T-helper 1 cell treated with Interleukin-12 subunit alpha and Interleukin-12 subunit beta and Interleukin-4 antibody, amounts not matched to agents 30 ng/mL and 1 ng/mL, for 36 hours (primary cell): ENCODE measurements around the gene PUM1. TPM values are rescaled to one million over a fixed set of nuclear protein-coding genes. Genes with fewer than 3 reads are reported as not detected.

Experiments used
- intact Hi-C: fragments of 100-400 bp; cut with micrococcal nuclease; formaldehyde crosslinking; loops from one replicate; pipeline ENCODE4 v1.15.1; 2024
- total RNA-seq: library from RNA; stranded (reverse); gene quantifications from 2 replicates; pipeline ENCODE4 v1.2.3, GENCODE V29; 2022

PUM1 gene
- total RNA-seq, 1 donor from 2014 or later, result 119 TPM

DNA sequence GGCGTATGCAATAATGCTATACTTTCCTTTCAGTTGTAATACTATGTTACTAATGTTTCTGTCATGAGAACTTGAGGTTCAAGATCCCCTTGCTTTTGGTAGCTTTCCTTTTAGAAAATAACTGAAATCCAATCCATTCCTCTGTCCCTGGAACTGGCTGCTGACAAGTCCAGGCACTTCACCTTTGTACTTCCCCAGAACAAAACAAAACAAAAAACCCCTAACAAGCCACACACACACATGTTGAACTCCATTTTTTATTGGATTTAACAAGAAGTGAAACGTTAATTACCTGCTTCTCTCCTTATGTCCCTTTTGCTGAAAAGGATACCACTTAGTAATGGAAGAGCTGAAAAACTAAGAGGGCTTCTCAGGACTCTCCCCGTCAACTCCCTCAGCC lies 130.9 kb downstream of the PUM1 start:
- intact Hi-C loops, result no loop called here

DNA sequence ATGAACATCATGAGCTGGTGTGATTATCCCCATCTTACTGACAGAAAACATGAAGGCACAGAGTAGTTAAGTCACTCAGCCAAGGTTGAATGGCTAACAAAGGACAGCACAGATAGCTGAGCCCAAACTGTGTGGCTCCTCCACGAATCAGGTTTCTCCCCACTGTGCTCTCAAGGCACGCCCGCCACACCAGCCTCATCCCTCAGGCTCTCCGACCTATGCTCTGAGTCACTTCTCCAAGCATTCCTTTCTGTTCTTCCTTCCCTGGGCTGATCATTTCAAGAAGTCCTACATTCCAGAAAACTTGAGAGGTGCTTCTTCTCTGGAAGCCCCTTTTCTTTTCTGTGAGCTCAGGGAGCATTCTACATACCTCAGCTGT lies 131.7 kb downstream of the PUM1 start:
- intact Hi-C loops, result no loop called here

GRCh38 chr1:30930631-30931173 lies 134.8 kb downstream of the PUM1 start:
- intact Hi-C loops, result no loop called here

DNA sequence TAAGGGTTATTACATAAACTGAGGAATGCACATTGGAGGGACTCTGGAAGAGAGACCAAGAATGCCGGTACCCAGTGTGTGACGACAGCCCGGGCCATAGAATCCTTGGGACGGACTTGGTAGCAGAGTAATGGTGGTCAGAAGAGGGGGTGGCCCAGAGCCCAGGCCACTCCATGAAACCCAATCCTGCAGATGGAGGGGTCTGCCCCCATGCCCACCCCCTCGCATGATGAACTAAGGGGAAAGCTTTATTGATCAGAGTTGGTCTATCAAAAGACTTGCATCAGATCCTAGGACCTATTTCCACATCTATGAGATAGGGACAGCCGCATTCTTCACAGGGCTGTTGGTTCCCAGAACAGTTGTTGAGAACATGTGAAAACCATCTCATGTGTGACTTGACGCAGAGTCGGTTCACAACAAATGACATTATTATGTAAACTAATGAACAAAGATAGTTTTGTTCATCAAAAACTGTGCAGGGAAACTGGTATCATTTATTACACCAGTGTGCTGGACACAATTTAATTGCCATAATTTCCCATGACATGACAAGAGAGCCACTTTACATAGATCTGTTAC lies 135.5 kb downstream of the PUM1 start:
- intact Hi-C loops, result loop anchor here (1.0 kb wide), 3 partner anchors 129 to 211 kb away; no protein-coding TSS in a partner anchor

- intact Hi-C loops, result loop anchor here (1.0 kb wide), 3 partner anchors 128 to 210 kb away; no protein-coding TSS in a partner anchor
Measured at GRCh38 chr1:30929135-30929889, 136.2 kb downstream of the PUM1 start.

GRCh38 chr1:30928789-30929134 lies 136.8 kb downstream of the PUM1 start:
- intact Hi-C loops, result loop anchor here (1.0 kb wide), 3 partner anchors 127 to 209 kb away; no protein-coding TSS in a partner anchor

DNA sequence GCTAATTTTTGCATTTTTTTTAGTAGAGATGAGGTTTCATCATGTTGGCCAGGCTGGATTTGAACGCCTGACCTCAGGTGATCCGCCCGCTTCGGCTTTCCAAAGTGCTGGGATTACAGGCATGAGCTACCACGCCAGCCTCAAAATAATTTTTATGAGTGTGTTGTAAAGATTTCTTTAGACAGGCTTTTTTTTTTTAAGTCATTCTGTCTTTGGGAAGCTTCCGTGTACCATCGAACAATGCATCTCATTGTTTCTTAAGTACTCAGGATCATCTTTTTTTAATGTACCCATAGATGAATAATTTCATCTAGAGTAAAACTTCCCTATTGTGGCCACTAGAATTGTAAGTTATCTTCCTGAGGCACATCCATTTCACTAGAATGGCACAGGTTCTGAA lies 137.3 kb downstream of the PUM1 start:
- intact Hi-C loops, result no loop called here

GRCh38 chr1:30927448-30927847 lies 138.1 kb downstream of the PUM1 start:
- intact Hi-C loops, result no loop called here

GRCh38 chr1:30923597-30923996 lies 141.9 kb downstream of the PUM1 start:
- intact Hi-C loops, result no loop called here

DNA sequence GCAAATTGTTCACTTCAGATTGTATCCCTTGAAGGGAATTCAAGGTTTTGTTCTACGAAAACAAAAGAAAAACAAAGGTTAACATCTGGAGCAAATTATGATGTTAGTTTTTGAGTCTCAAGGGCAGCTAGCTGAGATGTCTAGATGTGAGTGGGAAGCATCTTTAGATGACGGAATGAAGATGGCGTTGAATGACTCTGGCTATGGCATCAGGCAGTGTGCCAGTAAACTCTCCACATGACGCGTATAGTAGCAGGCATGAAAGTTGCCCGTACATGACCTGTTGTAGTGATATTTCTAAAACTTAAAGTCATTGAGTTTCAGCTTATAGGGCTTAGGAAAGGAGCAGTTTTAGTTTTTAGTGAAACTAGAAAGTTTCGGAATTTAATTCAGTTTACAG lies 144.7 kb downstream of the PUM1 start:
- intact Hi-C loops, result no loop called here

- intact Hi-C loops, result no loop called here
Measured at GRCh38 chr1:30919025-30919881, 146.3 kb downstream of the PUM1 start.

GRCh38 chr1:30916296-30916695 lies 149.2 kb downstream of the PUM1 start:
- intact Hi-C loops, result no loop called here

GRCh38 chr1:30915491-30916230 lies 149.9 kb downstream of the PUM1 start:
- intact Hi-C loops, result no loop called here

GRCh38 chr1:30914931-30915330 lies 150.6 kb downstream of the PUM1 start:
- intact Hi-C loops, result no loop called here

DNA sequence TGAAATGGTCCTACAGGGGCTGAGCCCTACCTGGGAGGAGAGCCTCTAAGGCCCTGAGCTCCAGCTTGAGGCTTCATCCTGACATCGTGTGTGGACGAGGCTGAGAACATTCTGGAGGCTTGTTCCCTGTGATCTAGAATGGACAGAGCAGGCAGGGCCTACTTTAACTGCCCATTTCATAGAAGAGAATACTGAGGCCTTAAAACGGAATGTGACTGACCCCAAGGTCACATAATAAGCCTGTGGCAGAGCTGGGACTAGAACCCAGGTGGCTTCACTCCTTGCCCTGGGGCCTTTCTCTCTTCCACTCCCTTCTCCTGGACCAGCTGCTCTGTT lies 151.0 kb downstream of the PUM1 start:
- intact Hi-C loops, result no loop called here

GRCh38 chr1:30912913-30913652 lies 152.4 kb downstream of the PUM1 start:
- intact Hi-C loops, result no loop called here

- intact Hi-C loops, result no loop called here
Measured at GRCh38 chr1:30912224-30912623, 153.3 kb downstream of the PUM1 start.

GRCh38 chr1:30911059-30911954 lies 154.2 kb downstream of the PUM1 start:
- intact Hi-C loops, result loop anchor here (1.0 kb wide), 3 partner anchors 110 to 192 kb away; no protein-coding TSS in a partner anchor

DNA sequence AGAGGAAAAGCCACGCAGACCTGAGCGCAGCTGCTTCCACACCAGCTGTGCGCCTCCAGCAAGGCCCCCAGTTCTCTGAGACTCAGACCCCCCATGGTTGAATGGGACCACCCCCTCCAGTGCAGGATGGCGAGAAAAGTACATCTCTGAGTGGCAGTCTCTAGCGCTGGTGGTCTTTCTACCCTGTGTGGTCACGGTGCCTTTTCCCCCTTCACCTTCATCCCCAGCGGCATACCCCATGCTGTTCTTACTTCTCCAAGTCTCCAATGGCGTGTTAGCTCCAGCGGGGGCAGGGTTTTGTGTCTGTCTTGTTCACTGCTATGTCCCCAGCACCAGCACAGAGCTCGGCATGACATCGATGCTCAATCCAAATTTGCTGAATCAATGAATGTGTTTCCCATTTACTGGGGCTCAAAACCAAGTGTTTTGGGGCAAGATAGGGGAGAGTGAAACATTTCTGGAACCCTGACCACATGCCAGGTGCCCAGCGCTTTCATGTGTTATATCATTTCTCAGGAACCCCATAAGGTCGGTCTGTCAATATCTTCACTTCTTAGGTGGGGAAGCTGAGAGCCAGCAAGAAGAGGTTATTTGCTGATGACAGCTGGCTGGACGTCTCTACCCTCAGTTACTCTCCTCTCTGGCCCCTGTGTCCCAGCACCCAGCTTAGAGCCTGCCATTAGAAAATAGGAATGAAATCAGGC lies 156.0 kb downstream of the PUM1 start:
- intact Hi-C loops, result no loop called here
